HG03521 (cell line): ENCODE data around the gene KIF26B.
"Not testable (repeated sequence)": the region's sequence is repeated elsewhere in the genome, so short reads cannot be mapped to it uniquely, and the experiment has no call there.

Experiments
- ATAC-seq: cut with Tn5 transposase; IDR thresholded peaks from one replicate; pipeline ENCODE4 v1.9.1; 2021; ENCODE audit warnings: mild to moderate bottlenecking, moderate library complexity; ENCODE audit not compliant: unreplicated experiment

The KIF26B gene

DNA sequence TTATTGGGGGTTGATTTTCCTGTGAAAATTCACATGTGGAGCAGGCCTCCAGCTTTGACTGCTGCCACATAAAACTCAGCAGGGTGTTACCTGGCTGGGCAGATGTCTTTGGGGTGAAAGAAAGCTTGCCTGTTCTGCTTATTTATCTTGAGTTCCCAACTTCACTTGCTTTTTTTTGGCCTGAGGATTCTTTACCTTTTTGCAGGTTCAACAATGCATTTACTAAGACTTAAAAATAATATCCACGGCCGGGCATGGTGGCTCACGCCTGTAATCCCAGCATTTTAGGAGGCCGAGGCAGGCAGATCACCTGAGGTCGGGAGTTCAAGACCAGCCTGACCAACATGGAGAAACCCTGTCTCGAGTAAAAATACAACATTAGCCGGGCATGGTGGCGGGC is 509.1 kb downstream of the KIF26B start:
- no peak for ATAC-seq

DNA sequence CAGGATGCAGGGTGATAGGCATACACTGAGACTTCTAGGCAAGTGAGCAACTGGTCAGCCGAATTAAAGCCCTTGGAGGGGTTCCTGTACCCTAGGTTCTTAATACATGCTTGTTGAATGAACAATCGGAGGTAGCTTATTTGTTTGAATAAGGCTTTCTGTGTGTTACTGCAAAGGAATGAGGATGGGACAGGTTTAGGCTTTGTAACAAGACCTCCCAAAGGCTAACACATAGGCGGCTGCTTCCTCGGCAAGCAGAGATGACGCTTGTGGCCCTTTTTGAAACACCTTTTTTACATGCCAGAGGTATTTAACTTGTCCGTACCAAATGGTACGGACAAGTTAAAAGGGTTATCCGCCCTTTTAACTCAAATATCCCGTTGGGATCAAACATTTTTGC is 511.6 kb downstream of the KIF26B start:
- no peak for ATAC-seq

DNA sequence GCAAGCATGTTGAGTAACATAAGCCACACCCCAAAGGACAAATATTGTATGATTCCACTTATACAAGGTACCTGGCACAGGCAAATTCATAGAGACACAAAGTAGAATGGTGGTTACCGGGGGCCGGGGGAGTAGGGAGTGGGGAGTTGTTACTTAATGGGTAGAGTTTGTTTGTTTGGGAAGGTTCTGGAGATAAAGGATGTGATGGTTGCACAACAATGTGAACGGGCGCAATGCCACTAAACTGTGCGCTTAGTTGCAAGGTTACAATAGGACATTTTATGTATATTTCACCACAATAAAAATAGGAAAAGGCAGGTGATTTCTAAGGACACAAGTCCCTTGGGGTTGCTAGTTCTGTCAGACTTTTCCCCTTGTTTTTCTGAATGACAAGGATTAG is 516.6 kb downstream of the KIF26B start:
- ATAC-seq = no peak

DNA sequence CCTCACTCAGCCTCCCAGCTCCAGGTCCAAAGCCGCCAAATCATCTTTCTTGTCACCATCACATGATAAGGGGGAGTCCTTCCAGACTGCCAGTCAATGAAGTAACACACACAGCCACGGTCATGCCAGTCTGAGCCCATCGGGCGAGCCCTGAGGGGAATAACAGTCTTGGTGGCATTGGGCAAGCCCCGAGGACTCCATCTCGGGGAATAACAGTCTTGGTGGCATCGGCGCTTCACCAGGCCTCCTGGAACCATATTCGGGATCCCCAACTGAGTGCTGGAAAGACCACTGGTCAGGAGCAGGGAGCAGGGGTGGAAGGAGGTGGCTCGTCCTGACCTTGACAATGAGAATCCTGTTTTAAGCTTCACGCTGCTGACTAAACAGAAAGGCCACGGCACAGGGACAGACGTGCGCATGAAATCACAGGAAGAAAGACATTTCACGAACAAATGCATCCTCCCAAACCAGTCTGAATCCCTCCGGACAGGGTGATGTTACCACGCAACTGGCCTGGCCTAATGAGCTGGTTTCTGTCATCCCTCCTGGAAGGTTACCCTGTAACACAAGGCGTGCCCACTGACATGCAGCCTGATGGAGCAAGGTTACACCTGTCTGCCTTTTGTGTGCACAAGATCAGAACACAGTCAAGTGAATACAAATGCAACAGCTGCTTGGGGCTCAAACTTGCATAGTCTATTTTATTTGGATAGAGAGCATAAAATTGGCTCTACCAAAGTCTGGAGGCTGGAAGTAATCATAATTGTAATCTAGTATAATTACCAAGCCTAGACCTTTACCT is 517.4 kb downstream of the KIF26B start:
- no peak for ATAC-seq

DNA sequence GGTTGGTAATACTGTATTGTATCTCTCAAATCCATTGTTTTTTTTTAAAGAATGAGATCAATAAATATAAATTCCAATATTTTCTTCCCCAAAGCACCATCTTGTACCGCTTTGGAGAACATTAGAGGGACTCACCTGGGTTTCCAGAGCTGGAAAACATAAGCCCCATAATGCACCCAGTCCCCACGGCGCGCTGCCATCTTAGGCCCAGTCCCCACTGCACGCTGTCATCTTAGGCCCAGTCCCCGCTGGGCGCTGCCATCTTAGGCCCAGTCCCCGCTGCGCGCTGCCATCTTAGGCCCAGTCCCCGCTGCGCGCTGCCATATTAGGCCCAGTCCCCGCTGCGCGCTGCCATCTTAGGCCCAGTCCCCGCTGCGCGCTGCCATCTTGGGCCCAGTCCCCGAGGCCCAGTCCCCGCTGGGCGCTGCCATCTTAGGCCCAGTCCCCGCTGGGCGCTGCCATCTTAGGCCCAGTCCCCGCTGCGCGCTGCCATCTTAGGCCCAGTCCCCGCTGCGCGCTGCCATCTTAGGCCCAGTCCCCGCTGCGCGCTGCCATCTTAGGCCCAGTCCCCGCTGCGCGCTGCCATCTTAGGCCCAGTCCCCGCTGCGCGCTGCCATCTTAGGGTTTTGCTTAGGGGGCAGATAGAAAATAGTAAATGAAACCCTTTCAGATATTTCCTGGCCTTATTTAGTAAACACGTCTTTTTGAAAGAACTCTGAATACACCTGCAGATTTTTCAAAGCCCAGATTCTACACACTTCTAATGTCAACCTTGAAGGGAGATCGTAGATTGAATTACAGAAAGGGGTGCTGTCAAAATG is 518.3 kb downstream of the KIF26B start:
- not testable (repeated sequence) for ATAC-seq

DNA sequence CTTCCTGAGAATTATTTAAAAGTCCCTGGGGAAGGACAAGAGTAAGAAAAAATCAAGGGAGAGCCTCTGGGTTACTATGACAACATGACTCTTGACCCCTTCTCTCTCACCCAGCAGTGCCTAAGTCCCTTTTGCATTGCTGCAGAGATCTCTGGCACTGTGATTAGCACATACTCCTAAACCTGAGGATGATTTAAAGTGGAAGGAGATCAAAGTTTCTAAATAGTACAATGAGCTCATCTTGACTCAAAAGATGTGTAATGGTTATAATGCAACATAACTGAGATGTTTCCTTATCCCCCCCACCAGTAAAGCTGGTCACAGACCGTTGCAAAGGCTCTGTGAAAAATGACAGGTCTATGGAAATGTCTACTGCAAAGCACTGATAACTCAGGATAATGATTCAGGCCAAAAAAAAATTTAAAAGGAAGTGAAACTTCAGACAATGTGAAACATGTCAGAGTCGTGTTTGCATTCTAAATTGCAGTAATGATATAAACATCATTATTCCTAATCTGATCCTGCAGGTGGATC is 519.2 kb downstream of the KIF26B start:
- no peak for ATAC-seq

DNA sequence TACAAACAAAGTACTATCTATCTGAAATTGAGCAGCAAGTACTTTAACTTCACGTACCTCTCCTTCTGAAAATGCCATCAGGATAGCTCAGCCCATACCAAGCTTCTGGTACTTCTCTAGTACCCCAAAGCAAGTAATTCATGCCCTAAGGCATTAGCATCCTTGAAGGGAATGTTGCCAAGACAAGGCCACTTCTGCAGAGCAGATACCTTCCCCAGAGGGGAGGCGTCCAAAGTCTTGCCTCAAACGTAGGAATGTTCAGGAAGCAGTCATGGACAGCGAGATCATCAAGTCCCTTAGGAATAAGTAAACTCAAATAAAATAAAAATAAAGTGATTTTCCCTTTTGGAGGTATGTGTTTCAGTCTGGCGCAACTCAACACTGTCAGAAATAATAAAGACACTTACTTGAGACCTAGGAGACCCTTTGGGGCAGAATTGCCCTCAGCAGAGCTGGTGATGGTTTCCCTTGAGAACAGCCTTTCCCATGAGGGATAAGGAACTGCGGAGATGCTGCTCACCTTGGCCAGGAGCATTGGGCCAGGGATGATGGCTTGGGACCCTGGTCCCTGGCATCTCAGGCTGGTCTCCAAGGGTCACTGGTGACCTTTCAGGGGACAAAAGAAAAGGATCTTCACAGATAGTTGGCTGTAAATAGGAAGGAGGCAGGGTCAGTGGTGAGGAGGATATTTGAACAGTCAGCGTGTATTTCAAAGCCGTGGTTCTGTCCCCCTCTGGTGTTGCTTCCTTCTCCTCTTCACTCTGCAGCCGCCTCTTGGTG is 522.9 kb downstream of the KIF26B start:
- no peak for ATAC-seq

DNA sequence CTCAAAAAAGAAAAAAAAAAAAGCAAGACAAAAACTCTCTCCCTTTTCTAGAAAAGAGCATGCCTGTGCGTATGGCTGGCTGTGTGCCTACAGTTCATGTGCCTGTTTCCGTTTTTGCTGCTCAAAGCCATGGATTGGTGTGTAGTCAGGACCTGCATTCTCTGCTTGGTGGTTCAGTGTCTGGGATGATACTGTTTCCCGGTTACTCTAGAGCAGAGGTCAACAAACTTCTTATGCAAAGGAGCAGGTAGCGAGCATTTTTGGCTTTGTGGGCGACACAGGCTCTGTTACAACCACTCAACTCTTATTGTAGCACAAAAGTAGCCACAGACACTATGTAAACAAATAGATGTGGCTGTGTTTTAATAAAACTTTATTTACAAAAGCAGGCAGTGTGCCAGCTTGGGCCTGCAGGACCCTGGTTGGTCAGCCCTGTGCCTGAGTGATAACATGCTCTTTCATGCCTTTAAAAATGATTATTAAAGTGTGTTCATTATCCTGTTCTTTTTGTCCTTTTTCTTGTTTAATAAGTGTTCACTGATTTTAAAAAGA is 524.2 kb downstream of the KIF26B start:
- no peak for ATAC-seq

DNA sequence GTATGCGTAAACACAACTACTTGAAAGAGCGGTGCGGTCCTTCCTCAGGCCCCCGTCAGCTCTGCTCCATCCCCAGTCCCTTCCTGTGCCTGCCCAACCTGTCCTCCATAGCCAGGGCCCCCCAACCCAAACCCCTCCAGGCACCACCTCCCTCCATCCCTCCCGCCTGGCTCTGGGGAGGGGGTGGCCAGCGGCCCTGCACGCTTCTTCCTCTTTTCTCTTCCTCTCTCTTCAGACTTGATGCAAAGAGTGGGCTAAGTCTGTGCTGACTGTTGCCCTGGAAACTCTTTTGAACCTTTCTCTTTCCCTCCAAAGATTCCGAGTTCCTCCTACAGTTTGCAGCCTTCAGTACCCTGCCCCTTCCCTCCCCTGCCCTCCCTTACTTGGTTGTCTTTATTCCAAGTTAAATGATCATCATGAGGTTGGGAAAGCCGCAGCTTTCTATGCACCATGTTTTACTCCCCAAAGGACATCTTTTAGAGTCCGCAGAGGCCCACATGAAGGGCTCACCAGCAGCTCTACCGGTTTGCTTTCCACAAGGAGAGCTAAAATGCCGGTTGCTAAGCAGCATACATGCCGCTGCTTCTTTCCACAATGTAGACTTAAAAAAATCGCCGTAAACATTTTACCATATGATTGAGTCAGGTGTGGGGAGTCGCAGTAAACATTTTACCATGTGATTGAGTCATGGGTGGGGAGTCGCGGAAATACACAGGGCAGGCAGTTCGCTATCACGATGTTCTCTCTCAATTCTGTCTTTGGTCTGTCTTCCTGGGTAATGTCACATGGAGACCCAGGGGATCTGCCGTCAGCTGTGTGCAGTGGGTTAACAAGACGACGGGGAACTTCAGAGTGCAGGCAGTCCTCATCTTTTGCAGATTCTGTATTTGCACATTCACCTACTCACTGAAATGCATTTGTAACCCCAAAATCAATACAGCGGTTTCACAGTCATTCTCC is 525.3 kb downstream of the KIF26B start:
- no peak for ATAC-seq

DNA sequence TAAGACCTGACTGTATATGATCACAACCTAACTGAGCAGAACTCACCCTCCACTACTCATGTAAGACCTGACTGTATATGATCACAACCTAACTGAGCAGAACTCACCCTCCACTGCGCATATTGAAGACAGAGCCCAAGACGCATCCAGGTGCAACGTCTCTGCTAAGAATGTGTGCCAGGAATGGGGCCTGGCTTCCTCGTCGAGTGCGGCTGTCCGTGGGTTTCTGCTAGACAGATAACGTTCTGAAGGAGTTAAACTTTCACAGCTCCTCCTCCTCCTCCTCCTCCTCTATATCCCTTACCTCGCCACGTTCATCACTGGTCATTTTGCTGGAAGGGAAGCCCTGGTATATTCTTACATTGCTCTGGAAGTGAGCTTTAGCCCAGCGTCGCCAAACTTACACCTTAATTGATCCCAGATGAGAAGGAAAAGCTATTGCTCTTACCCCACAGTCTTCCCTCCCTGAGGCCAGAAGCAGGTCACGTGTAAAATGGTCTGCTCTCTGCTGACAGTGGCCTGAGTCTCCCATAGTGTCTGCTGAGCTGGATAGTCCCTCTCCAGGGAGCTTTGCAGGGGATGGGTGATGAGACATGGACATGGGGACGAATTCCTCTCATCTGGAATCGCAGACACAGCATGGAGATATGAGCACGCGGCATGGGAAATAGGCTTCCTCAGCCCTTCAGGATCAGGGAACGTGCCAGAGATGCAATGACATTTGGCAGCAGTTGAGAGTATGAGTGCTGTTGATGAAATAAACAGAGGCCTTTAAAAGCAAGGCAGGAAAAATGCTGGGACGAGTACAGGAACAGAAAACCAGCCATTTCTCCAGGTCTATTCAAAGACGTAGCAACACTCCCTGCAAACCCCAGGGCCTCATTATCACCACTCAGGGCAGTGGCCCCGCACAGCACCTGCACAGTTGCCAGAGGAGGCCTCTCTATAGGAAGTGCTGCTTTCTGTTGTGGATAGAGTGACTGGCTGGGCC is 528.1 kb downstream of the KIF26B start:
- no peak for ATAC-seq

DNA sequence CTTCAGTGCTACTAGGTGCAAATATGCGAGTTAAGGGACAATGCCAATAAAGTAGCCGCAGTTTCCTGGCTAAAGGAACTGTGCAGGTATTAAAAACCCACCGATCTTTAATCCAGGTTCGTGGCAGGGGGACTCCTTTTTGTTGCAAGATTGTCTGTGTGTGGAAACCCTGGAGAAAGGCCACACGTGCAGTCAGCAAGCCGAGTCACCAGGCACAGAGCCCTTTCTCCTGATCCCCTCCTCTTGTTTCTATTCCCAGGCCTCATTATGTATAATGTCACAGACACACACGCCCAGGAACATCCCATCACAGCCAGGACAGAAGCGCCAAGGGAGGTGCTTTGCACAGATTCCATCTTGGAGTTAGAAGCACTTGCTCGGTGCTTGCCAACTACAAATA is 528.9 kb downstream of the KIF26B start:
- no peak for ATAC-seq

DNA sequence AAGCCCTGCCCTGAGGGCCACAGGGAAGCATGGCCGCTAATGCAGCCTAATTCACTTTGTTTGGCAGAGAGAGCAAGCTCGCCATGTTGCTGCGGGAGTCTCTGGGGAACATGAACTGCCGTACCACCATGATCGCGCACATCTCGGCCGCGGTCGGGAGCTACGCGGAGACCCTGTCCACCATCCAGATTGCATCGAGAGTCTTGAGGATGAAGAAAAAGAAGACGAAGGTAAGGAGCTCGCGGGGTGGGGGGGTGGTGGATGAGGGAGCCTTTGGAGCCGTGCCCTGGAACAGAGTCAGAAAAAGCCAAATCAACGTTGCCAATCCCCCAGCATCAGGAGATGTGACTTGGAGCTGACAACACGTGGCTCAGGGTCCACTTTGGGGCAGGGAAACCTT is 529.4 kb downstream of the KIF26B start:
- no peak for ATAC-seq

DNA sequence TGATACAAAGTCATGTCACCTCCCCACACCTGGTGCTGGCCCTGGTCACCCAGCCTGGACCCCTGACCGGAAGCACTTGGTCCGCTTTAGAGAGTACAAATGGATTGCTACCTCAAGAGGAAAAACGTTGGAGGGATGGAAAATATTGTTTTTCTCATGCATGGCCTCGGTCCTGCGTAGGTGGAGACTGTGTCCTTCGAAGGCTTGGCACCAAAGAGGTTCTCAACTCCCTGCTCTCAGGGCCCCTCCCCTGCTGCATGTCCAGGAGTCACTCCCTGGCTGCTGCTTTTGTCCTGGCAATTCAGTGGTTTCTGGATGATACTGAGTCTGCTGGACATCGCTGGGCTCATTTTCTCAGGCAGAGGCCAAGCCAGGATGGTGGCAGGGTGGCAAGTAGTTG is 529.8 kb downstream of the KIF26B start:
- ATAC-seq = no peak

DNA sequence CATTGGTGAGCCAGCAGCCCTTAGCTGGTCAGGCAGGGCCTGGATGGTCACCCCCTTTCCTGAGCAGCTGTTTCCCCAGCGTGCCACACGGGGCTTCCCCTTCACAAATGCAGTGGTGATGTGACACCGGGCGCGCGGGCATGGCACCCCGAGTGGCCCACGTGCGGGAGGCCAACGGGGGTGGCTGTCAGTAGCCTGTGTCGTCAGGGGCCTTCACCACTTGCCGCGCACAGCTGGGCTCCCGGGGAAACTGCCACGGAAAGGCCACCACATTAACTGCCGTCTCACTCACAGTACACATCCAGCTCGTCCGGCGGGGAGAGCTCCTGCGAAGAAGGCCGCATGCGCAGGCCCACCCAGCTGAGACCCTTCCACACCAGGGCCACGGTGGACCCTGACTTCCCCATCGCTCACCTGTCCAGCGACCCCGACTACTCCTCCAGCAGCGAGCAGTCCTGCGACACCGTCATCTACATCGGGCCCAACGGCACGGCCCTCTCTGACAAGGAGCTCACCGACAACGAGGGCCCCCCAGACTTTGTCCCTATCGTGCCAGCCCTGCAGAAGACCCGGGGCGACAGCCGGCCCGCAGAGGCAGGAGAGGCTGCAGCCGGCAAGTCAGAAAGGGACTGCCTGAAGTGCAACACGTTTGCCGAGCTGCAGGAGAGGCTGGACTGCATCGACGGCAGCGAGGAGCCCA is 530.5 kb downstream of the KIF26B start:
- no peak for ATAC-seq

DNA sequence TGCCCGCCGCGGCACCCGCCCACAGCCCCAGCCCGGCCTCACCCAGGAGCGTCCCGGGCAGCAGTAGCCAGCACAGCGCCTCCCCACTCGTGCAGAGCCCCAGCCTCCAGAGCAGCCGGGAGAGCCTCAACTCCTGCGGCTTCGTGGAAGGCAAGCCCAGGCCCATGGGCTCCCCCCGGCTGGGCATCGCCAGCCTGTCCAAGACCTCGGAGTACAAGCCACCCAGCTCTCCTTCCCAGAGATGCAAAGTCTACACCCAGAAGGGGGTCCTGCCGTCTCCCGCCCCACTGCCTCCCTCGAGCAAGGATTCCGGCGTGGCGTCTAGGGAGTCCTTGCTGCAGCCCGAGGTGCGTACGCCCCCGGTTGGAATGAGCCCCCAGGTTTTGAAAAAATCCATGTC is 531.2 kb downstream of the KIF26B start:
- ATAC-seq = no peak

DNA sequence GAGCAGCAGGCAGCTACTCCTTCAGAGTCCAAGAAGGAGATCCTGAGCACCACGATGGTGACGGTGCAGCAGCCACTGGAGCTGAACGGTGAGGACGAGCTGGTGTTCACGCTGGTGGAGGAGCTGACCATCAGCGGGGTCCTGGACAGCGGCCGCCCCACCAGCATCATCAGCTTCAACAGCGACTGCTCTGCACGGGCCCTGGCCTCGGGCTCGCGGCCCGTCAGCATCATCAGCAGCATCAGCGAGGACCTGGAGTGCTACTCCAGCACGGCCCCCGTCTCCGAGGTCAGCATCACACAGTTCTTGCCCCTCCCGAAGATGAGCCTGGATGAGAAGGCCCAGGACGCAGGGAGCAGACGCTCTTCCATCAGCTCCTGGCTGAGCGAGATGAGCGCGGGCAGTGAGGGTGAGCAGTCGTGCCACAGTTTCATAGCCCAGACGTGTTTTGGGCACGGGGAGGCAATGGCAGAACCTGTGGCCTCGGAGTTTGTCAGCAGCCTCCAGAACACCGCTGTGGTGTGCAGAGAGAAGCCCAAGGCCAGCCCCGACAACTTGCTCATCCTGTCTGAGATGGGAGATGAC is 531.8 kb downstream of the KIF26B start:
- no peak for ATAC-seq

DNA sequence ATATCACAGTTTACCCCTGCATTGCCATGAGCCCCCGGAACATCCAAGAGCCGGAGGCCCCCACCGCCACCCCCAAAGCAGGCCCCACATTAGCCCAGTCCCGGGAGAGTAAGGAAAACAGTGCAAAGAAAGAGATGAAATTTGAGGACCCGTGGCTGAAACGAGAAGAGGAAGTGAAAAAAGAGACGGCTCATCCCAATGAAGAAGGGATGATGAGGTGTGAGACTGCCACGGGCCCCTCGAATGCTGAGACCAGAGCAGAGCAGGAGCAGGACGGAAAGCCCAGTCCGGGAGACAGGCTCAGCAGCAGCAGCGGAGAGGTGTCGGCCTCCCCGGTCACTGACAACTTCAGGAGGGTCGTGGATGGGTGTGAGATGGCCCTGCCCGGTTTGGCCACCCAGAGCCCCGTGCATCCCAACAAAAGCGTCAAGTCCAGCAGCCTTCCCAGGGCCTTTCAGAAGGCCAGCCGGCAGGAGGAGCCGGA is 532.4 kb downstream of the KIF26B start:
- ATAC-seq = no peak
